ENCODE data around the gene C19orf85. TPM values are rescaled to one million over a fixed set of nuclear protein-coding genes. Genes with fewer than 3 reads are reported as not detected.

The C19orf85 gene
- total RNA-seq, 1 experiment from 2014 or later: 0.23 TPM

DNA sequence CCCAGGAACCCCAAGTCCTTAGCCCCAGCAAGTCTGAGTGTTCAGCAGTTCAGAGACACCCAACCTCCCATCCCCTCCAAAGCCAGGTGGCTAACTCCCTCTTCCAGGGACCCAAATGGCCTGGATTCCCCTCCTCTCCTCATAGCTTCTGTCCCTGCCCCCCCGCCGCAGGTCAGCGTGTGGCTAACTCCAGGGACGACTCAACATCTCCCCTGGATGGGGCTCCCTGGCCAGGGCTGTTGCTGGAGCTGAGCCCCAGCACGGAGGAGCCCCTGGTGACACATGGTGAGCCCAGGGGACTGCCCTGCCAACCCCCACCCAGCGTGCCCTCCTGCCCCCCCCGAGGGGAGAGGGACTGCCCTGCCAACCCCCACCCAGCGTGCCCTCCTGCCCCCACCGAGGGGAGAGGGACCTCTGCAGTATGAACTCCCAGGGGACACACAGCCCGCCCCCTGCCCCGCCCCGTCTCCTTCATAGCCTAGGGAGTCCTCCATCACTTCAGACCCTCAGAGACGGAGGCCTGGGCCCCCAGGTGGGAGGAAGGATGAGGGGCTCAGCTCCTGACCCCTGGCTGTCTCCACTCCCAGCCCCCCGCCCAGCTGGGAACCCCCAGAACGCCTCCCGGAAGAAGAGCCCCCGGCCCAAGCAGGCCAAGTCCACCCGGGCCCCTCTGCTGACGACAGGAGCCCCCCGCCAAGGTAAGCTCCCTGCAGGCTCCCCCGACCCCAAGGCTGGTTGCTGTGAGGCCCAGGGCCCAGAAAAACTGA is 25.3 kb upstream of the C19orf85 start:
- intact Hi-C loops (cut with micrococcal nuclease): no loop called here
- peaks cover 5% of the 10 kb centered on the region for H3K36me3 Mint-ChIP-seq (ENCODE audit: insufficient read depth, unreplicated experiment)
- ChIA-PET CTCF (interaction anchor here (0.7 to 1.0 kb wide), 4 partner anchors 12 to 172 kb away, joined by 3 to 4 read pairs (median 4); no protein-coding TSS in a partner anchor), POLR2A (no interaction called here)
- H3K27me3 Mint-ChIP-seq (ENCODE audit: insufficient read depth, unreplicated experiment): no peaks in the 10 kb centered on the region
- H3K4me3 Mint-ChIP-seq (ENCODE audit: unreplicated experiment): no peak overlapping the region
- BruUV-seq (replicated peaks): no TSS peak
- H3K9me3 Mint-ChIP-seq (ENCODE audit: unreplicated experiment): no peaks in the 10 kb centered on the region
- DNase-seq (ENCODE audit: unreplicated experiment): no peak
- TF ChIP-seq, protein P1, sequence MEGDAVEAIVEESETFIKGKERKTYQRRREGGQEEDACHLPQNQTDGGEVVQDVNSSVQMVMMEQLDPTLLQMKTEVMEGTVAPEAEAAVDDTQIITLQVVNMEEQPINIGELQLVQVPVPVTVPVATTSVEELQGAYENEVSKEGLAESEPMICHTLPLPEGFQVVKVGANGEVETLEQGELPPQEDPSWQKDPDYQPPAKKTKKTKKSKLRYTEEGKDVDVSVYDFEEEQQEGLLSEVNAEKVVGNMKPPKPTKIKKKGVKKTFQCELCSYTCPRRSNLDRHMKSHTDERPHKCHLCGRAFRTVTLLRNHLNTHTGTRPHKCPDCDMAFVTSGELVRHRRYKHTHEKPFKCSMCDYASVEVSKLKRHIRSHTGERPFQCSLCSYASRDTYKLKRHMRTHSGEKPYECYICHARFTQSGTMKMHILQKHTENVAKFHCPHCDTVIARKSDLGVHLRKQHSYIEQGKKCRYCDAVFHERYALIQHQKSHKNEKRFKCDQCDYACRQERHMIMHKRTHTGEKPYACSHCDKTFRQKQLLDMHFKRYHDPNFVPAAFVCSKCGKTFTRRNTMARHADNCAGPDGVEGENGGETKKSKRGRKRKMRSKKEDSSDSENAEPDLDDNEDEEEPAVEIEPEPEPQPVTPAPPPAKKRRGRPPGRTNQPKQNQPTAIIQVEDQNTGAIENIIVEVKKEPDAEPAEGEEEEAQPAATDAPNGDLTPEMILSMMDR (IDR thresholded peaks at IDR 0.05; ENCODE audit: unreplicated experiment): no peak
- H3K27ac Mint-ChIP-seq (ENCODE audit: low read depth, unreplicated experiment): no peak overlapping the region
- peaks cover 30% of the 10 kb centered on the region for H3K4me1 Mint-ChIP-seq (ENCODE audit: insufficient read depth, unreplicated experiment)

DNA sequence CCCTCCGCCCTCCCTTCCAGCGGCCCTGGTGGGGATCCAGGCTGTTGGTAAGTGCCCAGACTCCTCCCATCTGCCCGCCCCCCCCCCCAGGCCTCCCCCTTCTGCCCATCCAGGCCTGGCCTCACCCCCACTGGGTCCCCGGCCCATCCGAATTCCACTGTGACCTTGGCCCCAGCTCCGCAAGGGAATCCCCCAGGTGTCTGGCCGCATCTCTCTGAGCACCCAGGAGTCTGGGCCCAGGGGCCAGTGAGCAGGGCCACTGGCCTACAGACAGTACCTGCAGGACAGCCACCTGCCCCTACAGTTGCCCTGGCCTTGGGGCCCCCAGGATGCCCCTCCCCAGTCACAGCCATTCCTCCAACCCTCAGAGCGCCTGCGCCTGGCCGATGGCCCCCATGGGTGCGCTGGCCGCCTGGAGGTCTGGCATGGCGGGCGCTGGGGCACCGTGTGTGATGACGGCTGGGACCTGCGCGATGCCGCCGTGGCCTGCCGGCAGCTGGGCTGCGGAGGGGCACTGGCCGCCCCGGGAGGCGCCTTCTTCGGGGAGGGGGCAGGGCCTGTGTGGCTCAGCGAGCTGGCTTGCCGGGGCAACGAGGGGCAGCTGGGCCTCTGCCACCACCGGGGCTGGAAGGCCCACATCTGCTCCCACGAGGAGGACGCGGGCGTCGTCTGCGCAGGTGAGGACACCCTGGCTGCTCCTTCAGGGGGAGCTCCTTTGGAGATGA is 24.6 kb upstream of the C19orf85 start:
- H3K36me3 Mint-ChIP-seq (ENCODE audit: insufficient read depth, unreplicated experiment): peaks cover under 1% of the 10 kb centered on the region
- H3K9me3 Mint-ChIP-seq (ENCODE audit: unreplicated experiment): no peaks in the 10 kb centered on the region
- no peak overlapping the region for H3K4me3 Mint-ChIP-seq (ENCODE audit: unreplicated experiment)
- POLR2A ChIA-PET: no interaction called here
- CTCF ChIA-PET: interaction anchor here (0.6 to 1.0 kb wide), 3 partner anchors 12 to 15 kb away, joined by 3 read pairs; no protein-coding TSS in a partner anchor
- H3K27me3 Mint-ChIP-seq (ENCODE audit: insufficient read depth, unreplicated experiment): no peaks in the 10 kb centered on the region
- TF ChIP-seq, protein P1 (IDR thresholded peaks at IDR 0.05; ENCODE audit: unreplicated experiment): no peak
- no peak overlapping the region for H3K27ac Mint-ChIP-seq (ENCODE audit: low read depth, unreplicated experiment)
- no peak for DNase-seq (ENCODE audit: unreplicated experiment)
- intact Hi-C loops (cut with micrococcal nuclease): no loop called here
- peaks cover 25% of the 10 kb centered on the region for H3K4me1 Mint-ChIP-seq (ENCODE audit: insufficient read depth, unreplicated experiment)
- no TSS peak for BruUV-seq (replicated peaks)

DNA sequence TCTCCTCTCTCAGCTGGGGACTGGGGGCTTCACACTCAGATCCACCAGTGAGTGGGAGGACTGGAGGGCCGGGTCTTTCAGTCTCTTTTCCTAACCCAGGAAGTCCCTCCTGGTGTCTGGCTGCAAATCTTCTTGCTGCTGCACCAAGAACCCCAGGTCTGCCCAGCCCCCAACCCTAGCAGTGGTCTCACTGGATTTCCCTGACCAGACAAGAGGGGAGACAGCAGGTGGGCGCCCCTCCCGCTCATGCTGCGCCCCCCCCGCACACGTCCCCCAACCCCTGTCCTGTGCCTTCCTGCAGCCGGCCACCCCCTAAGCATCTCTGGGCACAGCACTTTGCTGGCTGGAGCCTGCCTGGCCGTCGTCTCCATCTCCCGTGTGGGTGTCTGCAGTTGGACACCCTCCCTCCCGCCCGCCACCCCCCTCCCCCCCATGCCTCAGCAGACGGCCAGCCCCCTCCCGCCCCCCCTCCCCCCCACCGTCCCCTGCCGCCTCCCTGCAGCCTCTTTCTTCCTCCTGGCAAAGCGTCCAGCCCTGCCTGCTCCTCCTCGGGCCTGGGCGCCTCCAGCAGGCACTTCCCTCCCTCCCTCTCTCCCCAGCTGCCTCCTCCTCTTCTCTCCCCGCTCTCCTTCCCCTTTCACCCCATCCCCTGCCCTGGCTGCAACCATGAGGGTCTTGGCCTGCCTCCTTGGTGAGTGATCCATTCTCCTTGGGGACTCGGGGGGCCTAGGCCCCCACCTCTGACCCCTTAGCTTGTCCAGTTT is 23.6 kb upstream of the C19orf85 start, which contains the start of gene SSC5D:
Gene SSC5D (plus strand): TSS at position 513 of the 764 bp plus-strand sequence. CDS start 154 bp downstream, at position 667.
- ChIA-PET POLR2A (interaction anchor here (1.3 to 3.9 kb wide), 3 partner anchors 8 to 26 kb away, joined by 4 to 46 read pairs (median 5); partner anchors contain the start of genes ISOC2 and ZNF628), CTCF (interaction anchor here (0.5 to 3.1 kb wide), 8 partner anchors 13 to 812 kb away, joined by 3 to 20 read pairs (median 4); partner anchors contain the start of gene ZNF865)
- peak within 1 kb of the TSS; percentile 87 for H3K27ac Mint-ChIP-seq (ENCODE audit: low read depth, unreplicated experiment)
- BruUV-seq (replicated peaks): no TSS peak
- no peaks in the 10 kb centered on the region for H3K27me3 Mint-ChIP-seq (ENCODE audit: insufficient read depth, unreplicated experiment)
- no peak for DNase-seq (ENCODE audit: unreplicated experiment)
- no peaks in the 10 kb centered on the region for H3K9me3 Mint-ChIP-seq (ENCODE audit: unreplicated experiment)
- peaks cover 25% of the 10 kb centered on the region for H3K4me1 Mint-ChIP-seq (ENCODE audit: insufficient read depth, unreplicated experiment)
- intact Hi-C loops (cut with micrococcal nuclease): no loop called here
- TF ChIP-seq, protein P1 (IDR thresholded peaks at IDR 0.05; ENCODE audit: unreplicated experiment): no peak
- peak within 1 kb of the TSS; percentile 55 for H3K4me3 Mint-ChIP-seq (ENCODE audit: unreplicated experiment)
- H3K36me3 Mint-ChIP-seq (ENCODE audit: insufficient read depth, unreplicated experiment): no peaks in the 10 kb centered on the region

Data from MCF 10A (cell line).